Neural cell (in vitro differentiated cells): Measurements from ENCODE around the gene GALNT14.

Source experiments
- EP300 ChIP-seq: fragments of 450-650 bp; conservative IDR thresholded peaks from 2 replicates; pipeline ENCODE4 v1.6.1; 2014; ENCODE audit warnings: antibody characterized with exemption, mild to moderate bottlenecking, moderate library complexity; ENCODE audit not compliant: poor library complexity, severe bottlenecking
- EZH2 ChIP-seq: fragments of 200-600, 300-800 bp; shearing (Covaris generic), sonication (generic); IDR thresholded peaks from 2 replicates; pipeline ENCODE4 v1.6.1; 2014; ENCODE audit warnings: antibody characterized with exemption, low read length, borderline replicate concordance, mild to moderate bottlenecking; ENCODE audit not compliant: insufficient read depth, poor library complexity, severe bottlenecking
- MXI1 ChIP-seq: fragments of 450-650 bp; conservative IDR thresholded peaks from 2 replicates; pipeline ENCODE4 v1.6.1; 2014; ENCODE audit warnings: antibody characterized with exemption, mild to moderate bottlenecking; ENCODE audit not compliant: poor library complexity, severe bottlenecking
- POLR2AphosphoS5 ChIP-seq: IDR thresholded peaks from 2 replicates; pipeline ENCODE4 v1.6.1; 2012
- RAD21 ChIP-seq: fragments of 450-650 bp; conservative IDR thresholded peaks from 2 replicates; pipeline ENCODE4 v1.6.1; 2014; ENCODE audit warnings: antibody characterized with exemption, mild to moderate bottlenecking, moderate library complexity
- REST ChIP-seq: IDR thresholded peaks from 2 replicates; pipeline ENCODE4 v1.6.1; 2012; ENCODE audit warnings: borderline replicate concordance
- SMC3 ChIP-seq: fragments of 450-650 bp; conservative IDR thresholded peaks from 2 replicates; pipeline ENCODE4 v1.6.1; 2014; ENCODE audit warnings: antibody characterized with exemption, mild to moderate bottlenecking, moderate library complexity; ENCODE audit not compliant: poor library complexity
- TAF1 ChIP-seq: IDR thresholded peaks from 2 replicates; pipeline ENCODE4 v1.6.1; 2012; ENCODE audit warnings: low read depth
- TF ChIP-seq, protein P1 (sequence below): fragments of 450-650 bp; IDR thresholded peaks from 2 replicates; pipeline ENCODE4 v1.5.1; 2014; ENCODE audit warnings: antibody characterized with exemption, mild to moderate bottlenecking, moderate library complexity; ENCODE audit not compliant: poor library complexity, severe bottlenecking

DNA sequence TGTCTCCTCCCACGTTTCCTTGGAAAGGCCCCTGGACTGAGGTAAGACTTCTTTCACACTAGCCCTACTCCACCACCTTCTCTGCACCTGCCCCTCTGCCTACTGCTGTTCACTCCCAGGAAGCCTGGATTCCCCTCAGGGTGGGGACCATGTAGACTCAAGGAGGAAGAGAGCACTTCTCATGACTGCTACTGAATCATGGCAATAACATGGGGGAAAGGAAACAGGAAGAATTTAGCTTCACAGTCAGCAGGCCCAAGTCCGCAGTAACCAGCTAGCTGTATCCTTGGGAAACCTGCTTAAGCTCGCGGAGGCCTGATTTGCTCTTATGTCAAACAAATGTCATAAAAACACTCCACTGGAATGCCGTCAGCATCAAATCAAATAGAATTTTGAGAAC, 204.7 kb downstream of the GALNT14 start:
- TF ChIP-seq EP300 (peak; percentile 51), TAF1 (no peak), SMC3 (no peak), REST (no peak), EZH2 (no peak), RAD21 (no peak), POLR2AphosphoS5 (peak; percentile 46), MXI1 (no peak)
- TF ChIP-seq, protein P1, sequence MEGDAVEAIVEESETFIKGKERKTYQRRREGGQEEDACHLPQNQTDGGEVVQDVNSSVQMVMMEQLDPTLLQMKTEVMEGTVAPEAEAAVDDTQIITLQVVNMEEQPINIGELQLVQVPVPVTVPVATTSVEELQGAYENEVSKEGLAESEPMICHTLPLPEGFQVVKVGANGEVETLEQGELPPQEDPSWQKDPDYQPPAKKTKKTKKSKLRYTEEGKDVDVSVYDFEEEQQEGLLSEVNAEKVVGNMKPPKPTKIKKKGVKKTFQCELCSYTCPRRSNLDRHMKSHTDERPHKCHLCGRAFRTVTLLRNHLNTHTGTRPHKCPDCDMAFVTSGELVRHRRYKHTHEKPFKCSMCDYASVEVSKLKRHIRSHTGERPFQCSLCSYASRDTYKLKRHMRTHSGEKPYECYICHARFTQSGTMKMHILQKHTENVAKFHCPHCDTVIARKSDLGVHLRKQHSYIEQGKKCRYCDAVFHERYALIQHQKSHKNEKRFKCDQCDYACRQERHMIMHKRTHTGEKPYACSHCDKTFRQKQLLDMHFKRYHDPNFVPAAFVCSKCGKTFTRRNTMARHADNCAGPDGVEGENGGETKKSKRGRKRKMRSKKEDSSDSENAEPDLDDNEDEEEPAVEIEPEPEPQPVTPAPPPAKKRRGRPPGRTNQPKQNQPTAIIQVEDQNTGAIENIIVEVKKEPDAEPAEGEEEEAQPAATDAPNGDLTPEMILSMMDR = no peak
